Activated CD4-positive, alpha-beta T cell treated with anti-CD3 and anti-CD28 coated beads for 48 hours (primary cell): Measurements from ENCODE around the gene DNTTIP2.
"Not testable (repeated sequence)": the region's sequence is repeated elsewhere in the genome, so short reads cannot be mapped to it uniquely, and the experiment has no call there.

ENCODE experiments used
- DNase-seq: peaks from one replicate; pipeline ENCODE4 v3.0.0-alpha.2; 2020

DNTTIP2 gene

GRCh38 chr1:93878889-93879586 lies at the start of gene DNTTIP2:
TSS of gene DNTTIP2 (minus strand) at chr1:93879206. CDS start at chr1:93879148, 58 bp downstream.
- peak; percentile 93 for DNase-seq

- DNase-seq, result no peak
Observed at GRCh38 chr1:93925206-93925605, 46.2 kb upstream of the DNTTIP2 start.

GRCh38 chr1:93919780-93920179 lies 40.8 kb upstream of the DNTTIP2 start:
- DNase-seq, result no peak

GRCh38 chr1:93917302-93917701 lies 38.3 kb upstream of the DNTTIP2 start:
- no peak for DNase-seq

- not testable (repeated sequence) for DNase-seq
Observed at GRCh38 chr1:93910880-93911279, 31.9 kb upstream of the DNTTIP2 start.

GRCh38 chr1:93910305-93910704 lies 31.3 kb upstream of the DNTTIP2 start:
- no peak for DNase-seq

- DNase-seq, result peak; percentile 91
Observed at GRCh38 chr1:93909146-93910050, 30.4 kb upstream of the DNTTIP2 start, which contains the start of gene GCLM. TSS of gene GCLM (minus strand) at chr1:93909430. CDS start at chr1:93909163, 267 bp downstream.

- DNase-seq, result peak; percentile 57
Observed at GRCh38 chr1:93908394-93909145, 29.6 kb upstream of the DNTTIP2 start.

GRCh38 chr1:93907718-93908117 lies 28.7 kb upstream of the DNTTIP2 start:
- no peak for DNase-seq

GRCh38 chr1:93906480-93906879 lies 27.5 kb upstream of the DNTTIP2 start:
- DNase-seq, result no peak

GRCh38 chr1:93905734-93906133 lies 26.7 kb upstream of the DNTTIP2 start:
- DNase-seq, result no peak

- no peak for DNase-seq
Observed at GRCh38 chr1:93905051-93905450, 26.0 kb upstream of the DNTTIP2 start.

- no peak for DNase-seq
Observed at GRCh38 chr1:93904228-93904627, 25.2 kb upstream of the DNTTIP2 start.

- DNase-seq, result no peak
Observed at GRCh38 chr1:93900723-93901504, 21.9 kb upstream of the DNTTIP2 start.

GRCh38 chr1:93899543-93900207 lies 20.7 kb upstream of the DNTTIP2 start:
- DNase-seq, result no peak

- DNase-seq, result no peak
Observed at GRCh38 chr1:93888900-93889299, 9.9 kb upstream of the DNTTIP2 start.

GRCh38 chr1:93882269-93882668 lies 3.3 kb upstream of the DNTTIP2 start:
- DNase-seq, result no peak

GRCh38 chr1:93880731-93881130 lies 1.7 kb upstream of the DNTTIP2 start:
- no peak for DNase-seq

- peak; percentile 75 for DNase-seq
Observed at GRCh38 chr1:93878501-93878888, 511 bp downstream of the DNTTIP2 start.

- DNase-seq, result no peak
Observed at GRCh38 chr1:93877529-93877928, 1.5 kb downstream of the DNTTIP2 start.

- DNase-seq, result no peak
Observed at GRCh38 chr1:93876244-93876643, 2.8 kb downstream of the DNTTIP2 start.
